Measurements from ENCODE around the gene LRRC40. TPM values are rescaled to one million over a fixed set of nuclear protein-coding genes. Genes with fewer than 3 reads are reported as not detected.
"Not testable (repeated sequence)": the region's sequence is repeated elsewhere in the genome, so short reads cannot be mapped to it uniquely, and the experiment has no call there.

The LRRC40 gene
- polyA plus RNA-seq, 5 donors = 20.5 to 38.9 (median 28.7) TPM

- peak; percentile 7 for DNase-seq
Observed at GRCh38 chr1:70204600-70204999, 779 bp downstream of the LRRC40 start.

- DNase-seq = no peak
Observed at GRCh38 chr1:70204139-70204538, 1.2 kb downstream of the LRRC40 start.

- DNase-seq = no peak
Observed at GRCh38 chr1:70202173-70202758, 3.1 kb downstream of the LRRC40 start.

- no peak for DNase-seq
Observed at GRCh38 chr1:70200065-70200464, 5.3 kb downstream of the LRRC40 start.

- no peak for DNase-seq
Observed at GRCh38 chr1:70196333-70196732, 9.0 kb downstream of the LRRC40 start.

GRCh38 chr1:70195342-70195741 lies 10.0 kb downstream of the LRRC40 start:
- no peak for DNase-seq

- no peak for DNase-seq
Observed at GRCh38 chr1:70194601-70195000, 10.8 kb downstream of the LRRC40 start.

- DNase-seq = not testable (repeated sequence)
Observed at GRCh38 chr1:70192446-70192845, 12.9 kb downstream of the LRRC40 start.

- DNase-seq = no peak
Observed at GRCh38 chr1:70190180-70190579, 15.2 kb downstream of the LRRC40 start.

GRCh38 chr1:70188522-70188921 lies 16.9 kb downstream of the LRRC40 start:
- no peak for DNase-seq

GRCh38 chr1:70185181-70185580 lies 20.2 kb downstream of the LRRC40 start:
- DNase-seq = not testable (repeated sequence)

- no peak for DNase-seq
Observed at GRCh38 chr1:70171512-70171911, 33.9 kb downstream of the LRRC40 start.

- no peak for DNase-seq
Observed at GRCh38 chr1:70169018-70169839, 36.1 kb downstream of the LRRC40 start.

- no peak for DNase-seq
Observed at GRCh38 chr1:70168283-70168682, 37.1 kb downstream of the LRRC40 start.

- no peak for DNase-seq
Observed at GRCh38 chr1:70164350-70164749, 41.0 kb downstream of the LRRC40 start.

- DNase-seq = no peak
Observed at GRCh38 chr1:70156529-70157120, 48.8 kb downstream of the LRRC40 start.

- no peak for DNase-seq
Observed at GRCh38 chr1:70153739-70154138, 51.6 kb downstream of the LRRC40 start.

- DNase-seq = no peak
Observed at GRCh38 chr1:70150444-70150843, 54.9 kb downstream of the LRRC40 start.

GRCh38 chr1:70146488-70146887 lies 58.9 kb downstream of the LRRC40 start:
- DNase-seq = no peak

GRCh38 chr1:70143048-70143659 lies 62.2 kb downstream of the LRRC40 start:
- DNase-seq = peak in 1 of 2 donors; percentile 52

GRCh38 chr1:70142075-70142474 lies 63.3 kb downstream of the LRRC40 start:
- peak; percentile 39 to 56 for DNase-seq

- no peak for DNase-seq
Observed at GRCh38 chr1:70140894-70141293, 64.5 kb downstream of the LRRC40 start.

- peak; percentile 89 to 91 for DNase-seq
Observed at GRCh38 chr1:70140343-70140742, 65.0 kb downstream of the LRRC40 start.

All from right lung (tissue), 5 donors.